ENCODE measurements around the gene RTKN2.

DNA sequence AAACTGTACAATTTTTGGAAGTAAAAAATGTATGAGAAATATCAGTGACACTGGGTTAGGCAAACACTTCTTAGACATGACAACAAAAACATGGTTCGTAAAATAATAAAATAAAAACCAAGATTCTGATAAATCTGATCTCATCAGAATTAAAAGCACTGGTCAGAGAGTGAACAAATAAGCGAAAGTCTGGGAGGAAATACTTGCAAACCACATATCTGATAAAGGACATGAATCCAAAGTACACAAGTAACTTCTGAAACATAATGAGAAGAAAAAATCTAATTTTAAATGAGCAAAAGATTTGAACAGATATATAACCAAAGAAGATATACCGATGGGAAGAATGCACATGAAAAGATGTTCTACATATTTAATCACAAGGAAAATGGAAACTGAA is 91.5 kb downstream of the RTKN2 start:
- TF ChIP-seq POLR2A (IDR thresholded peaks at IDR 0.05): no peak
- TF ChIP-seq, protein P1, sequence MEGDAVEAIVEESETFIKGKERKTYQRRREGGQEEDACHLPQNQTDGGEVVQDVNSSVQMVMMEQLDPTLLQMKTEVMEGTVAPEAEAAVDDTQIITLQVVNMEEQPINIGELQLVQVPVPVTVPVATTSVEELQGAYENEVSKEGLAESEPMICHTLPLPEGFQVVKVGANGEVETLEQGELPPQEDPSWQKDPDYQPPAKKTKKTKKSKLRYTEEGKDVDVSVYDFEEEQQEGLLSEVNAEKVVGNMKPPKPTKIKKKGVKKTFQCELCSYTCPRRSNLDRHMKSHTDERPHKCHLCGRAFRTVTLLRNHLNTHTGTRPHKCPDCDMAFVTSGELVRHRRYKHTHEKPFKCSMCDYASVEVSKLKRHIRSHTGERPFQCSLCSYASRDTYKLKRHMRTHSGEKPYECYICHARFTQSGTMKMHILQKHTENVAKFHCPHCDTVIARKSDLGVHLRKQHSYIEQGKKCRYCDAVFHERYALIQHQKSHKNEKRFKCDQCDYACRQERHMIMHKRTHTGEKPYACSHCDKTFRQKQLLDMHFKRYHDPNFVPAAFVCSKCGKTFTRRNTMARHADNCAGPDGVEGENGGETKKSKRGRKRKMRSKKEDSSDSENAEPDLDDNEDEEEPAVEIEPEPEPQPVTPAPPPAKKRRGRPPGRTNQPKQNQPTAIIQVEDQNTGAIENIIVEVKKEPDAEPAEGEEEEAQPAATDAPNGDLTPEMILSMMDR (IDR thresholded peaks at IDR 0.05): no peak
